Kidney glomerular epithelial cell (primary cell): ENCODE data around the gene CLEC3B.
"Not testable (repeated sequence)": the region's sequence is repeated elsewhere in the genome, so short reads cannot be mapped to it uniquely, and the experiment has no call there.

Experiments used
- DNase-seq: peaks from one replicate; lab custom pipeline; 2025; lab: John Stamatoyannopoulos, UW

Gene CLEC3B

GRCh38 chr3:45035441-45036301 is 9.6 kb downstream of the CLEC3B start:
- no peak for DNase-seq

GRCh38 chr3:45037720-45038455 is 11.8 kb downstream of the CLEC3B start:
- peak; percentile 94 for DNase-seq

GRCh38 chr3:45041666-45042065 is 15.6 kb downstream of the CLEC3B start:
- DNase-seq = no peak

GRCh38 chr3:45042162-45042561 is 16.1 kb downstream of the CLEC3B start:
- DNase-seq = no peak

GRCh38 chr3:45043728-45044299 is 17.7 kb downstream of the CLEC3B start:
- no peak for DNase-seq

- no peak for DNase-seq
Observed at GRCh38 chr3:45048244-45048643, 22.1 kb downstream of the CLEC3B start.

GRCh38 chr3:45049807-45050206 is 23.7 kb downstream of the CLEC3B start:
- no peak for DNase-seq

GRCh38 chr3:45051685-45052084 is 25.6 kb downstream of the CLEC3B start:
- no peak for DNase-seq

GRCh38 chr3:45053805-45054195 is 27.7 kb downstream of the CLEC3B start:
- DNase-seq = not testable (repeated sequence)

- no peak for DNase-seq
Observed at GRCh38 chr3:45054196-45054857, 28.2 kb downstream of the CLEC3B start.

GRCh38 chr3:45055032-45055410 is 28.9 kb downstream of the CLEC3B start:
- peak; percentile 35 for DNase-seq

- no peak for DNase-seq
Observed at GRCh38 chr3:45055411-45056143, 29.5 kb downstream of the CLEC3B start.

- DNase-seq = peak; percentile 41
Observed at GRCh38 chr3:45056608-45057301, 30.7 kb downstream of the CLEC3B start.

- DNase-seq = no peak
Observed at GRCh38 chr3:45057557-45057956, 31.5 kb downstream of the CLEC3B start.

GRCh38 chr3:45059132-45059531 is 33.0 kb downstream of the CLEC3B start:
- DNase-seq = no peak

GRCh38 chr3:45060165-45060892 is 34.2 kb downstream of the CLEC3B start:
- no peak for DNase-seq

GRCh38 chr3:45062697-45063070 is 36.6 kb downstream of the CLEC3B start:
- no peak for DNase-seq

- DNase-seq = no peak
Observed at GRCh38 chr3:45064512-45065372, 38.6 kb downstream of the CLEC3B start.

GRCh38 chr3:45065373-45065720 is 39.2 kb downstream of the CLEC3B start:
- DNase-seq = no peak
